Stimulated activated CD4-positive, alpha-beta T cell treated with anti-CD3 and anti-CD28 coated beads, TNF-alpha, amount 100 ng/mL, for 24 hours (primary cell): ENCODE measurements around the gene ALDH2.
"Not testable (repeated sequence)": the region's sequence is repeated elsewhere in the genome, so short reads cannot be mapped to it uniquely, and the experiment has no call there.

Experiments used
- DNase-seq, 3 experiments: peaks; one replicate each; pipeline ENCODE4 v3.0.0-alpha.2; 2020; ENCODE audit warnings: low read depth in 3 of 3

The ALDH2 gene

GRCh38 chr12:111826316-111826715 lies 59.6 kb downstream of the ALDH2 start:
- no peak for DNase-seq

GRCh38 chr12:111826992-111827391 lies 60.3 kb downstream of the ALDH2 start:
- DNase-seq: no peak

GRCh38 chr12:111827907-111828306 lies 61.2 kb downstream of the ALDH2 start:
- no peak for DNase-seq

GRCh38 chr12:111828338-111828979 lies 61.7 kb downstream of the ALDH2 start:
- no peak for DNase-seq

GRCh38 chr12:111829635-111830034 lies 62.9 kb downstream of the ALDH2 start:
- DNase-seq: not testable (repeated sequence)

- DNase-seq: not testable (repeated sequence)
These were observed 68.1 kb downstream of the ALDH2 start for GRCh38 chr12:111834740-111835386.

- DNase-seq: not testable (repeated sequence)
These were observed 68.9 kb downstream of the ALDH2 start for GRCh38 chr12:111835531-111836181.

- DNase-seq: no peak
These were observed 71.6 kb downstream of the ALDH2 start for GRCh38 chr12:111838353-111838752.

- DNase-seq: peak in 1 of 3 experiments; percentile 3
These were observed 74.1 kb downstream of the ALDH2 start for GRCh38 chr12:111840807-111841206.

GRCh38 chr12:111841236-111841749 lies 74.6 kb downstream of the ALDH2 start:
- DNase-seq: no peak

GRCh38 chr12:111841750-111842555 lies 75.2 kb downstream of the ALDH2 start, which contains the start of gene MAPKAPK5:
MAPKAPK5 (plus strand) TSS chr12:111842228; CDS start chr12:111842734, 506 bp downstream.
- DNase-seq: peak; percentile 96 to 97 (median 97)

- DNase-seq: peak in 2 of 3 experiments; percentile 11 to 32
These were observed 76.0 kb downstream of the ALDH2 start for GRCh38 chr12:111842556-111843396.

- DNase-seq: no peak
These were observed 79.3 kb downstream of the ALDH2 start for GRCh38 chr12:111846016-111846415.

- DNase-seq: no peak
These were observed 83.8 kb downstream of the ALDH2 start for GRCh38 chr12:111850526-111850925.

- DNase-seq: no peak
These were observed 91.5 kb downstream of the ALDH2 start for GRCh38 chr12:111858186-111858585.

- DNase-seq: no peak
These were observed 92.0 kb downstream of the ALDH2 start for GRCh38 chr12:111858778-111859177.

GRCh38 chr12:111864913-111865312 lies 98.2 kb downstream of the ALDH2 start:
- no peak for DNase-seq
